ENCODE results near the gene MTHFR. TPM values are rescaled to one million over a fixed set of nuclear protein-coding genes. Genes with fewer than 3 reads are reported as not detected.

MTHFR gene
- total and polyA plus RNA-seq, 7 donors, result 6.6 to 38.3 (median 24.2) TPM

DNA sequence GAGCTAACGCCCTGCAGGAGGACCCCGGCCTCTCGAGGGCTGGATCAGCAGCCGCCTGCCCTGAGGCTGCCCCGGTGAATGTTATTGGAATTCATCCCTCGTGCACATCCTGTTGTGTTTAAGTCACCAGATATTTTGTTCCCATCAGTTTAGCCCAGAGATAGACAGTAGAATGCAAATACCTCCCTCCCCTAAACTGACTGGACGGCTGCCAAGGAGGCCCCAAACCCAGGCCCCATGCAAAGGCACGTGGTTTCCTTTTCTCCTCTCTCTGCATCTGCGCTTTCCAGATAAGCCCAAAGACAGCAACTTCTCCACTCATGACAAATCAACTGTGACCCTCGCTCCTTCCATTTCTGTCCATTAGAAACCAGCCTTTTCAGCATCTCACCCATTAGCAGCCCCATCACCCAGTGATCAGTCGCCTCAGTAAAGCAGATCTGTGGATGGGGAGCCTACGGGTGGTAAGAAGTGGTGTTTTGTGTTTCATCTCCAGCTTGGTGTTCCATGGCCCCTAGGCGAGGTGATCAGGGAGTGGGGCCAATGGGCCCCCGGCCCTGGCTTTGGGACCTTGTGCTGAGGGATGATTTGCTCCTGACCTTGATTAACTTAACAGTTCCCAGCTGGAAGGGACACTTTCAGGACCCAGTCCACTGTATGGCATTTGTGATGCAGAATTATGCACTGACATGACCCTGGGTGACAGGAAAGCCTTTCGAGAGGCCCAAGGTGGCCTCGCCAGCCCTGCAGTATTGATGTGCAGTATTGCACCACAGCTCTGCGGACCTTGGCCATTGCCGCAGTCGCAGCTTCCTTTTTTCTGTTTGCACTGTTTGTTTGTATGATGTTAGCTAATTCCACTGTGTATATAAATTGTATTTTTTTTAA is 36.6 kb upstream of the MTHFR start:
- no peak overlapping the region for H3K27ac ChIP-seq
- intact Hi-C loops (cut with DNase I), result no loop called here

DNA sequence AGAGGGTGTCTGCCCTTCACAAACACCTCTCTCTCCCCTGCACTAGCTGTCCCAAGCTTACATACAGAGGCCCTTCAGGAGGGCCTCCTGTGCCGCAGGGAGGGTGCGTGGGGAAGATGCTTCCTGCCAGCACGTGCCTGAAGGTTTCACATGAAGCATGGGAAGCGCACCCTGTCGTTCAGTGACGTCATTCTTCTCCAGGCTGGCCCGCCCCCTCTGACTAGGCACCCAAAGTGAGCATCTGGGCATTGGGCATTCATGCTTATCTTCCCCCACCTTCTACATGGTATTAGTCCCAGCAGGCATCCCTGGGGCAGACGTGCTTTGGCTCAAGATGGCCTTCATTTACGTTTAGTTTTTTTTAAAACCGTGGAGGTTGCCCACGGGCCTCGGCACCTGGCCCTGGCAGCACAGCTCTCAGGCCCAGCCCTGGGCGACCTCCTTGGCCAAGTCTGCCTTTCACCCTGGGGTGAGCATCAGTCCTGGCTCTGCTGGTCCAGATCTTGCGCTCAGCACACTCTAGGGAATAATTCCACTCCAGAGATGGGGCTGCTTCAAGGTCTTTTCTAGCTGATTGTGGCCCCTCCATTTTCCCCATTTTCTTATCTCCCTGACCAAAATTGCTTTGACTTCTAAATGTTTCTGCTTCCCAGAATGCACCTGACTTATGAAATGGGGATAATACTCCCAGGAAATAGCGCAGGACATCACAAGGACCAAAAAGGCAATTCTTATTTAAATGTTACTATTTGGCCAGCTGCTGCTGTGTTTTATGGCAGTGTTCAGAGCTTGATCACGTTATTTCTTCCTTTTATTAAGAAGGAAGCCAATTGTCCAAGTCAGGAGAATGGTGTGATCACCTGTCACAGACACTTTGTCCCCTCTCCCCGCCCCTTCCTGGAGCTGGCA is 35.7 kb upstream of the MTHFR start:
- no peaks in the 10 kb centered on the region for H3K27me3 ChIP-seq
- WGBS, 2 donors, result 79 to 84% methylated on average over 17 of the region's 17 CpGs
- peaks cover 44 to 87% (median 60%) of the 10 kb centered on the region in 4 donors for H3K36me3 ChIP-seq
- no peak for TF ChIP-seq EP300 (IDR thresholded peaks at IDR 0.05)
- TF ChIP-seq, protein P1, sequence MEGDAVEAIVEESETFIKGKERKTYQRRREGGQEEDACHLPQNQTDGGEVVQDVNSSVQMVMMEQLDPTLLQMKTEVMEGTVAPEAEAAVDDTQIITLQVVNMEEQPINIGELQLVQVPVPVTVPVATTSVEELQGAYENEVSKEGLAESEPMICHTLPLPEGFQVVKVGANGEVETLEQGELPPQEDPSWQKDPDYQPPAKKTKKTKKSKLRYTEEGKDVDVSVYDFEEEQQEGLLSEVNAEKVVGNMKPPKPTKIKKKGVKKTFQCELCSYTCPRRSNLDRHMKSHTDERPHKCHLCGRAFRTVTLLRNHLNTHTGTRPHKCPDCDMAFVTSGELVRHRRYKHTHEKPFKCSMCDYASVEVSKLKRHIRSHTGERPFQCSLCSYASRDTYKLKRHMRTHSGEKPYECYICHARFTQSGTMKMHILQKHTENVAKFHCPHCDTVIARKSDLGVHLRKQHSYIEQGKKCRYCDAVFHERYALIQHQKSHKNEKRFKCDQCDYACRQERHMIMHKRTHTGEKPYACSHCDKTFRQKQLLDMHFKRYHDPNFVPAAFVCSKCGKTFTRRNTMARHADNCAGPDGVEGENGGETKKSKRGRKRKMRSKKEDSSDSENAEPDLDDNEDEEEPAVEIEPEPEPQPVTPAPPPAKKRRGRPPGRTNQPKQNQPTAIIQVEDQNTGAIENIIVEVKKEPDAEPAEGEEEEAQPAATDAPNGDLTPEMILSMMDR (IDR thresholded peaks at IDR 0.05), result no peak
- no peak for TF ChIP-seq POLR2A (IDR thresholded peaks at IDR 0.05)
- no peak for TF ChIP-seq POLR2AphosphoS5 (IDR thresholded peaks at IDR 0.05)
- intact Hi-C loops (cut with DNase I), result no loop called here
- H3K9me3 ChIP-seq, result no peaks in the 10 kb centered on the region
- no peaks in the 10 kb centered on the region for H3K4me1 ChIP-seq
- DNase-seq, result no peak
- H3K27ac ChIP-seq, result no peak overlapping the region
- H3K4me3 ChIP-seq, result no peak overlapping the region

More for the DNA sequence above, 36.6 kb upstream of the MTHFR start:
- Histone ChIP-seq H3K36me3 (peaks cover 35 to 82% (median 53%) of the 10 kb centered on the region in 4 donors), H3K4me1 (no peaks in the 10 kb centered on the region), H3K27me3 (no peaks in the 10 kb centered on the region), H3K9me3 (no peaks in the 10 kb centered on the region), H3K4me3 (no peak overlapping the region)
- TF ChIP-seq POLR2AphosphoS5 (IDR thresholded peaks at IDR 0.05) (no peak), POLR2A (IDR thresholded peaks at IDR 0.05) (no peak)
- DNase-seq, result no peak
- WGBS, 2 donors, result 62 to 83% methylated on average over 19 of the region's 19 CpGs

DNA sequence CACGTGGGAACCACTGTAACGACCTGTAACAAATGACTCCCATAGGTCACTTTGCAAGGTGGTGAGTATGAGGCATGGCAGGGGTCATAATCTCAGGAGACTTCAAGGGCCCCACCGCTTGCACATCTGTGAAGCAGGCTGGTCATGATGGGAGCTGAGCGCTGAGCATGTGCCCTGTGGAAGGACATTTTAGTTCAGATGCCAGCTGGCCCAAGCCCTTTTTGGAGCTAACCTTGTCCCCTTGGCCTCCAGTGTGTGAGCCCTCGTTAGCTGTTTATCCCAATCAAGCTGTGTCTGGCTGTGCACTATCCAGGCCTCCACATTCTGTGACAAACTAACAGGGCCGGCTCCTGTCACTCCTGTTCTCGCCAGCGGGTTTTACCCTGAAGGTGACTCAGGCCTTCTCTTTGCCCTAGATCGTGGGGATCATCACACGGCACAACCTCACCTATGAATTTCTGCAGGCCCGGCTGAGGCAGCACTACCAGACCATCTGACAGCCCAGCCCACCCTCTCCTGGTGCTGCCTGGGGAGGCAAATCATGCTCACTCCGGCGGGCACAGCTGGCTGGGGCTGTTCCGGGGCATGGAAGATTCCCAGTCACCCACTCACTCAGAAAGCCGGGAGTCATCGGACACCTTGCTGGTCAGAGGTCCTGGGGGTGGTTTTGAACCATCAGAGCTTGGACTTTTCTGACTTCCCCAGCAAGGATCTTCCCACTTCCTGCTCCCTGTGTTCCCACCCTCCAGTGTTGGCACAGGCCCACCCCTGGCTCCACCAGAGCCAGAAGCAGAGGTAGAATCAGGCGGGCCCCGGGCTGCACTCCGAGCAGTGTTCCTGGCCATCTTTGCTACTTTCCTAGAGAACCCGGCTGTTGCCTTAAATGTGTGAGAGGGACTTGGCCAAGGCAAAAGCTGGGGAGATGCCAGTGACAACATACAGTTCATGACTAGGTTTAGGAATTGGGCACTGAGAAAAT is 34.3 kb upstream of the MTHFR start:
- Histone ChIP-seq H3K27ac (no peak overlapping the region), H3K36me3 (peaks cover 53 to 98% (median 73%) of the 10 kb centered on the region in 4 donors), H3K4me1 (no peaks in the 10 kb centered on the region), H3K27me3 (no peaks in the 10 kb centered on the region), H3K9me3 (no peaks in the 10 kb centered on the region), H3K4me3 (no peak overlapping the region)
- no peak for DNase-seq
- 95 to 96% methylated on average over 20 of the region's 20 CpGs for WGBS, 2 donors
- intact Hi-C loops (cut with DNase I), result loop anchor here (5.0 kb wide), 3 partner anchors 52 to 192 kb away; no protein-coding TSS in a partner anchor
- TF ChIP-seq, protein P1 (IDR thresholded peaks at IDR 0.05), result no peak

DNA sequence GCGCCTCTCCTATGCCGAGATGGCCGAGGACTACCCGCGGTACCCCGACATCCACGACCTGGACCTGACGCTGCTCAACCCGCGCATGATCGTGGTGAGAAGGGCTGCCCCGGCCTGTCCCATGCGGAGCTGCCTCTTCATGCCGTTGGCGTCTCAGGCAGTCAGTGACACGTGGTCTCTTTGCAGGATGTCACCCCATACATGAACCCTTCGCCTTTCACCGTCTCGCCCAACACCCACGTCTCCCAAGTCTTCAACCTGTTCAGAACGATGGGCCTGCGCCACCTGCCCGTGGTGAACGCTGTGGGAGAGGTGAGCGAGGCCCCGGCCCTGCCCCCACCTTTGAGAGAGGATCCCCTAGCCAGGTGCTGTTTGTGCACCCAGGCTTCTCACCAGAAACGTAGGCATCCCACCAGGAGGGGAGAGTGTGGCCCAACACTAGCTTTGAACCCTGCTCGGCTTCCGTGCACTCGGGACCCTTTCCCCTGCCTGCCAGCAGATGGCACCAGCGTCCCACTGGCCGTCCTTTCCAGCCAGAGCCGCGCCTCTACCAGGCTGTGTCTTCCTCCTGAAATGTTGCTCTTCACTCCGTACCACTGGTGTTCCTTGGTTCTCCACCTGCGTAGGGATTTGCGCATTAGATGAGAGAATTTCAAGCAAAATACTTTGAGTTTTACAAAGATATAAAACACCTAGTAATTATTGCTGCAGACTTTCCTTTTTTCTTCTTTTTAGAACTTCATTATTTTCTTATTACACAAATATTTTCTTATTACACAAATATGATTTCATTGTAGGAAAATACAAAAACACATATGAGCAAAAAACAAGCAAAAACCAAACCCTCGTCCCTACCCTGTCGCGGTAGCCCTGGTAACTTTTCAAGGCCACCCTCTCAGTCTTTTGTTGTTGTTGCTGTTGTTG is 32.8 kb upstream of the MTHFR start:
- intact Hi-C loops (cut with DNase I), result loop anchor here (5.0 kb wide), 3 partner anchors 54 to 194 kb away; no protein-coding TSS in a partner anchor
- Histone ChIP-seq H3K4me1 (no peaks in the 10 kb centered on the region), H3K9me3 (no peaks in the 10 kb centered on the region), H3K4me3 (no peak overlapping the region), H3K36me3 (peaks cover 60 to 98% (median 72%) of the 10 kb centered on the region in 4 donors), H3K27me3 (no peaks in the 10 kb centered on the region), H3K27ac (no peak overlapping the region)
- peak; percentile 86 for DNase-seq
- TF ChIP-seq EP300 (IDR thresholded peaks at IDR 0.05) (no peak), POLR2AphosphoS5 (IDR thresholded peaks at IDR 0.05) (peak in 1 of 4 donors; percentile 31)
- TF ChIP-seq, protein P1 (IDR thresholded peaks at IDR 0.05), result peak; percentile 92 to 98 (median 94)
- 65 to 69% methylated on average over 40 of the region's 40 CpGs for WGBS, 2 donors

All from sigmoid colon (tissue), 7 donors.